Measurements from ENCODE around the gene UBR4.

Gene UBR4

DNA sequence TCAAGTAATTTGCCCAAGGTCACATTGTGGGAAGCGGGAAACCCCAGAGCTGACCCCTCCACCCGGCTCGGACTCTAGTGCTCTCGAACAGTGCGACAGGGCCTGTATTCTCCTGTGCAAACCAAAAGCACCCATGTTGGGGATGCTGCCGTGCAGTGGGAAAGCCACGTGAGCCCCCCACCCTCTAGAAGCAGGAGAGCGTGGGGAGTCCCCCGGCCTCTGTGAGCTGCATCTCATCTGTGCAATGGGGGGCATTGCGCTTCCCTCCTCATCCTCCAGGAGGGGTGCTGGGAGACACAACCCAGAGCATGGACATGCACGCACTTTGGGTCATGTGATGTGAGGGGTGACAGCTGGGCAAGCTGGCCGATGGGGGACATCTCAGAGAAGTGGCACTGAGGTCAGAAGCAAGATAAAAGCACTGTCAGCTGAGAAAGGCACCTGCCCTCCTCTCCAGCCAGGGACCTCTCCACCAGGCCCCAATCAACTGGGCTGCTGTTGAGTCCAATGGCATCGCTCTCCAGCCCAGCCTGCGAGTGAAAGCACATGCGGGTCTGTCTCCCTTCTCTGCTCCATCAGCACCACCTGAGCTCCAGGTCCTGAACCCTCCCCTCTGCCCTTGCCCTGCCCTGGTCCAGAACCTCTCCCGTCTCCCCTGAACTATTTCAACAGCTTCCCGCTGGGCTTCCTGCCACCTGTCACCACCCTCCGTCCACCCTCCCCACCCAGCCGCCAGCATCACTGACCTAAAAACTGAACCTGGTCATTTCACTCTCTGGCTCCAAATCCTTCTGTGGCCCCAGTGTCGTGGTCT lies 177.2 kb downstream of the UBR4 start:
- DNase-seq, result no peak

DNA sequence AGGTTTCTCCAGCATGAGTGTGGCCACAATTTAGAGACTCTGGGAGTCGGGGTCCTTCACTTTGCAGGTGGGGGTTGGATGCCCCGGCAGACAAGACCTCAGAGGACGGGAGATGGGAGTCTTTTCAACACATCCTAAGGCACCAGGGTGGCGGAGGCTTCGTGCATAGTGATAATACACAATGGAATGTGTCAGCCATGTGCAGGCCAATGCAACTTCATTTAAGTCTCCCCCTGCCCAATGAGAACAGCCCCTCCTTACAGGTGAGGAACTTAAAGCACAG lies 177.7 kb downstream of the UBR4 start:
- no peak for DNase-seq

DNA sequence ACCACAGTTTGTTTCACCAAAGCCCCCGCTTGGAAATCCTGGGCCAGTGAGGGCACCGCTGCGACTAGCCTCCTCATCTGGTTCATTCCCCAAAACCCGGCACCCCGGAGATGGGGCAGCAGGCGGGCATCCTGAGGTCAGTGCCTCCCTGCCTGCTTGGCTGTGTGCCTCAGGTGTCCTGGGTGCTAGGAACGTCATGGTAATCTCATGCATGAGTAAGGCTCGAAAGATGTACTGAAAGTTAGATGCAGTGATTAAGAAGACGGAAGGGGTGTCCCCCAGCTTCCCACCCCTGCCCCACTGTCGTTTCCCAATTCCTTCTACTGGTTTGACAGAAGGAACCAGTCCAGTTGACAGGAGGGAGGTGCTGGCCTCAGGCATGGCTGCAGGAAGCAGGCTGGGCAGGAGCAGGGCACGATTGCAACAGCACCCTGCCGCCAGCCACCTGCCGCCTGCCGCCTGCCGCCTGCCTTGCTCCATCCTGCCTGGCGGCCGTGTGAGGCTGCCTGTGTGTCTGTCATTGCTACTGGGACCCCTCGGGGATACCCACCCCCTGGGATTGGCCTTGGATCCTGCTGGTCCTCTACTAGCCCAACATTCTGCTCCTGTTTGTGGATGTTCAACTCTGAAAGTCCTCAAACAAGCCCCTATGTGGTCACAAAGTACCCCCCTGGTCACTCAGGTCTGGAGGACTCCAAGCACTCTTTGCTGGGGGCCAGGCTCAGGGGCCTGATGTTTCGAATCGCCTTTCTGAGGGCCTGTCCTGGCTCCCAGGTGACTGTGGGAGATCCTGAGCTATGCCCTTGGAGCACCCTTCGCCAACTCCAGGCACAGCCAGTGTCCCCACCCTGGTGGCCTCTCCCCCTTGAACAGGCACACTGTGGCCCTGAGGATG lies 180.6 kb downstream of the UBR4 start:
- DNase-seq, result no peak

DNA sequence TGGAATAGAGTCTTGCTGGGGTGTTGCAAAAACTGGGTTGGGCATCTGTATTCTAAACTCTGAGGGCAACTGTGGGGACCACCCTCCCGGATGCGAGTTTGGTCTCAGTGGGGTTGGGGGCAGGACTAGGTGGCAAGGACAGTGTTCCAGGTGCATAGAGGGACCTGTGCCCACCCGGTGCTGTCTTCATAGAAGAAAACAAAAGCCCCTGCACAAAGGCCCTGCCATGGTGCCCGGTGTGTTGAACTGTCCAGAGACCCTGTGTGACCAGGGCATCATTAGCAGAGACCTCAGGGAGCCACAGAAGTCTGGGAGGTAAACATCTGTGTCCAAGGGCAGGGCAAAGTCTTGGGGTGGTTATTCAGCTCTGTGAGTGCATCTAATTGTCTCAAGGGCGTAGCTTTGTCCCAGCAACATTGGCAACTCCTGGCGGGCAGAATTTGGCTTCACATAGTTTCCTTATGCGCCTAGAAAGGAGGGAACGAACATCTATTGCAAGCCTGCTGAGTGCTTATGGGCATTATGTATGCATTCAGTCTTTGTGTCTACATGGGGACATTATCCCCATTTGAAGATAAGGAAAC lies 181.4 kb downstream of the UBR4 start:
- DNase-seq, result no peak

DNA sequence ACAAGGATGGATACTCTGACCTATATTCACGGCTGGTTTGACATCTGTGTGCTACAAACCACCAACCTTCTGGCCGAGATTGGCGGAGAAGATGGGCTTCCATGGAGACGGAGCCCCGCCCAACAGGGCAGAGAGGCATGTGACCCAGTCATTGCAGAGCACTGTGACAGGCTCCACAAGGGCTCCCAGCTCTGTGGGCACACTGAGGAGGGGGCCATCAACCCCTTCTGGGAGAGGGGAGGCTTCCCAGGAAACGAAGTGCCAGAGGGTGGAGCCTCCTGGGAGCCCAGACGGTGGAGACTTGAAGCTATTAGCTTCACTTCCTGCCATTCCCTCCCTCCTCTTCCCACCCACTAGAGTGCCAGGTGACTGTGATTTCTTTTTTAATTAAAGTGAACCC lies 182.0 kb downstream of the UBR4 start:
- no peak for DNase-seq

Measured in NCI-H774 (cell line).